ENCODE measurements around the gene PPP1R14C.
"Not testable (repeated sequence)": the region's sequence is repeated elsewhere in the genome, so short reads cannot be mapped to it uniquely, and the experiment has no call there.

Gene PPP1R14C

DNA sequence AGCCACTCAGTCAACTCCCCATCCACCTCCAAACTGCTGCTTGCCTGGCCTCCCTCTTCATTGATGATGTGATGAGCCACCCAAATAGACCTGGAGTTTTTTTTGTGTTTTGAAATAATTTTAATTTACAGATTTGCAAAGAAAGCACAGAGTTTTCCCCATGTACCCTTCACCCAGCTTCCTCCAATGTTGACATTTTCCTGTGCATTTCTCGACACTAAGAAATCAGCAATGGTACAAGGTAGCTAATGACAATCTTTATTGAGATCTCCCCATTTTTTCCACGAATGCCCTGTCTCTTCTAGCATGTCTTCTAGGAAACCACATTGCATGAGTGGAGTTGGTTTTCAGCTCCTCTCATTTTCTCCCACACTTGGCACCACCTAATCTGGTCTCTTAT, 30.1 kb downstream of the PPP1R14C start:
- DNase-seq, result no peak

DNA sequence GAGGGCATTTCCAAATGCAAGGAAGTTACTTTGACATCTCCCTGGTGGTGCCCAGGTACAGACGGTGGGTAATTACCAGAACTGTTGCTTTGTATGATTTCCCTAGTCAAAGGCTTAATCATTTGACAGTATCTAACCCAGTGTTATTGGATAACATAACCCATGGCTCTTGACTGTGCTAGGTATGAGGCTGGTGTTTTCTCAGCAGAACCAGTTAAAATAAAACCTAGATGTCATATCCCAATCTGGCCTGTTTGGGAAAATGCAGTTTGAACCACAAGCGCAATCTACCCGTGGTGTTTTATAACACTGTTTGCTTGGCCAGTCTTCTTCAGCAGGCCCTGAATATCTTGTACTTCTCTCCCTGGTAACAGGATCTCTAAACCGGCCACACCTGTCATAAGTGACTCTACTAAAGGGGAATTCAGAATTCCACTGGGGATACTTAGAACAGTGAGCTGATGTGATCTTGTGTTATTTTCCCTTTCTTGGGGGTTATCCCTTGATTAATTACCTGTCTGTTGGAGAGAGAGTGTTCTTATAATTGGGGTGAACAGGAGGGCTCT, 32.8 kb downstream of the PPP1R14C start:
- DNase-seq, result no peak

DNA sequence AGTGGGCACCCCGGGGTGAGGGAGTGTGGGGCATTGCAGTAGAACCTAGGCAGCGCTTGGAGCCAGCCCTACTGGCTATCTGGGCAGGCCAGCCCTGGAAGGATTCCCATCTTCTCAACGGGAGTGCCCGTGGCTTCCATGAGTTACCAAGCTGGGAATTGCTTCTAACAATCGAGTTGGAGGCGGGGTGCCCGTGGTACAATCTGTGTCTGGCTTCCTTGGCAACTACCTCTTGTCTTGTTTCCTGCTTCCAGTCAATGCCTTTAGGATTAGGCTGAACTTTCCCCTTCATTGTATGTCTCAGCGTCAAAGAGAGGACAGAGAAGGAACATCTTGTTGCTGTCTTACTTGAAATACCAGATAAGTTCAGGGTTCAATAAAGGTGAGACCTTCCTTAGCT, 33.3 kb downstream of the PPP1R14C start:
- no peak for DNase-seq

DNA sequence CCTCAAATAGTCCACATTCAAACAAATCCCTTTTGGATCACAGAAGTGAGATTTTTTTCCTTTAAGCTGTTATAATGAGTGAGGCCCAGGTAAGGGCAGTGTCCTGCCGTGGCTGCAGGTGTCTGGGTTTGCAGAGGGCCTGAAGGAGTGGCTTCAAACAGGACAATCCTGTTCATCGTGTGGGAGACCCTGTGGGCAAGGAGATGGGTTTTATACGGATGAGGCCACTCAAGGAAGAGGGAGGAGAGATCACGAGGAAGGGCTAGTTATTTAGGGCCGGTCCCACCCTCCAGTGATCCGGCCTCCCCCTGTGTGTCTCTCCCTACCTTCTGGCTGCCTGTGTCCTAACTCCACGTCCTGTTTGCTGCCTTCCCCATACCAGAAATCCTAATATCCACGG, 33.8 kb downstream of the PPP1R14C start:
- no peak for DNase-seq

DNA sequence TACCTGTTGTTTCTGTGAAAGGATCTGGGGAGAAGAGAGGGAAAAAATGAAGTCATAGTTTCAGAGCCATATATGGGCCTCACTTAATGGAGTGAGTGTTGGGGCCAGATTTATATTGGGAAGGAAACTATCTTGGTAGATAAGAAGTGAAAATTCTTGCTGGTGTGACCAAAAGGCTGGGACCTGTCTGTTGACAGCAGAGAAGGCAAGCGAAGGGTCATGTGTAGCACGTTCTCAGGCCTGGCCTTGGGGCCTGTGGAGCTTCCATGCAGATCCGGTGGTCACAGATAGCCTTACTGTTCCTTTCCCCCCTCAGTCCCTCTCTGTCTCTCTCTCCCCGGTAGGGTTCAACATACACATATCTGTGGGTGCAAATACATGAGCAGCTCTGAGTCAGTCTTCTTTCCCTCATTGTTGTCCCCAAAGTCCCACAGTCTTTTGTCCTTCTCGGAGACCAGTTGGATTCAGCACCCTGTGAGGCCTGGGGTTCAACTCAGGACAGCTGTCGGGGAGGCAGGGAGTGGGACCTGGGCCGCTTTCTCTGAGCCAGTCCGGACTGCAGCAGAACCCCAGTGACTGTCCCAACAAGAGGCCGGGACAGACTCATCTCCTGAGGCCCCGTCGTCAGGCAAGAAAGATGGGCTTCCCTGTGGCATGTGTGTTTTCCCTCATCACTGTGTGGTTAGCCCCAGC, 34.6 kb downstream of the PPP1R14C start:
- no peak for DNase-seq

DNA sequence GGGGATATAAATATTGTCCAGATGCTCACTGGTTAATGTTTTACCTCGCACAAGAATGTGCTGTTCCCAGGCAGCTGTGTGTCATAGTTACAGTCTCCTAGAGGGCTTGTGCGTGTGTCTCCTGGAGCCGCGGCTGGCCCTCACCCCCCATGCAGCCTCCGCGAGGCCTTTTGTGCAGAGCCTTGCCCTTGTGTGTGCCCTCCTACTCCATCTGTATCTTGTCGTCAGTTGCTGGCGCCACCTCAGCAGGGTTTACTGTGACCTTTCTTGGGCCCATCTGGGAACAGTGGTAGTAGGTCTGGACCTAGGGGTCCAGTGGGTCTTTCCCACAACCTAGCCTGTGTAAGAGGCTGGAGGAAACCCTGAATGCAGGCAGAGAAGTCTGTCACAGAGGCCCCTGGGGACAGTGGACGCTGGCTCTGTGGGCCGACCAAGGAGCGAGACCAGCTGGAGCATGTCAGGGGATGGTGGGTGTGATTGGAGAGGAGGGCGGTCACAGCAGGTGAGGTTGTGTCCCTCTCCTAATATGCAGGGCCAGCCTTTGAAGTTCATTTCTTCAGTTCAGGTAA, 35.2 kb downstream of the PPP1R14C start:
- DNase-seq, result no peak

DNA sequence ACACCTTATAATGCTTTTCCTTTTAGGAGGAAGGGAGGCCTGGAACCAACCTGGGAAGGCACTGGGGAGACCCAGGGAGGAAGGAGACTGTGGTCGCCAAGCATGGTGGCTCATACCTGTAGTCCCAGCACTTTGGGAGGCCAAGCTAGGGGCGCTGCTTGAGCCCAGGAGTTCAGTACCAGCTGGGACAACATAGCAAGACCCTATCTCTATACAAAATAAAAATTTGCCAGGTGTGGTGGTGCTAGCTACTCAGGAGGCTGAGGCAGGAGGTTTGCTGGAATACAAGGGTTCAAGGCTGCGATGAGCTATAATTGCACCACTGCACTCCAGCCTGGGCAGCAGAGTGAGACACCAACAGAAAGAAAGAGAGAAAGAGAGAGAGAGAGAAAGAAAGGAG, 36.2 kb downstream of the PPP1R14C start:
- DNase-seq, result no peak

DNA sequence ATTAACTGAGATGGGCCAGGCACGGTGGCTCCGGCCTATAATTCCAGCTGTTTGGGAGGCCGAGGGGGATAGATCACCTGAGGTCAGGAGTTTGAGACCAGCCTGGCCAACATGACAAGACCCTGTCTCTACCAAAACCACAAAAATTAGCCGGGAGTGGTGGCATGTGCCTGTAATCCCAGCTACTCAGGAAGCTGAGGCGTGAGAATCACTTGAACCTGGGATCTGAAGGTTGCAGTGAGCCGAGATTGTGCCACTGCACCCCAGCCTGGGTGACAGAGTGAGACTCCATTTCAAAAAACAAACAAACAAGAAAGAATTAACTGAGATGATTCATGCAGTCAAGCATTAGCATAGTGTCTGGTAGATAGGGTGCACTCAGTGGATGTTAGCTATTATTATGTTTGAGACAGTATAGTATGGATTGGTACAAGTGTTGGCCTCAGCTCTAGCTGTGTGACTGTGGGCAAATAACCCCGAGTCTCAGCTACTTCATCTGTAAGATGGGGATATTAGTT, 37.1 kb downstream of the PPP1R14C start:
- DNase-seq, result not testable (repeated sequence)

DNA sequence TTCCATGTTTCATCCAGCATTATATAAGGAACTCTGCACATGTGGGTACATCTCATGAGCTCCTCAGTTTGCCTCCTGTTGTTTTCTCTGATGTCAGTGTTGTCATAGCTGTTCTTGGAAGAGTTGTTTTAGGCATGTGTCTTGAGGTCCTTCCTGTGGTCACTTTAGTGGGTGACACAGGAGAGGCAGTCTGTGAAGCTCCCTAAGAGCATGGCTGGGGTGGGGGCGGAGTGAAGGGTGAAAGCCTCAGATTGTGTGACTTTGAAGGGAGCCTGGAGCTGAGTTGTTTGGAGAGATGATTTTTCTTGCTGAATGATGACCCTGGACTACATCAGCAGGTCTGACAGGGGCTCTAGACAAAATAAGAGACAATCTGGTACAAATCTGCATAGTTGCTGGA, 37.7 kb downstream of the PPP1R14C start:
- no peak for DNase-seq

DNA sequence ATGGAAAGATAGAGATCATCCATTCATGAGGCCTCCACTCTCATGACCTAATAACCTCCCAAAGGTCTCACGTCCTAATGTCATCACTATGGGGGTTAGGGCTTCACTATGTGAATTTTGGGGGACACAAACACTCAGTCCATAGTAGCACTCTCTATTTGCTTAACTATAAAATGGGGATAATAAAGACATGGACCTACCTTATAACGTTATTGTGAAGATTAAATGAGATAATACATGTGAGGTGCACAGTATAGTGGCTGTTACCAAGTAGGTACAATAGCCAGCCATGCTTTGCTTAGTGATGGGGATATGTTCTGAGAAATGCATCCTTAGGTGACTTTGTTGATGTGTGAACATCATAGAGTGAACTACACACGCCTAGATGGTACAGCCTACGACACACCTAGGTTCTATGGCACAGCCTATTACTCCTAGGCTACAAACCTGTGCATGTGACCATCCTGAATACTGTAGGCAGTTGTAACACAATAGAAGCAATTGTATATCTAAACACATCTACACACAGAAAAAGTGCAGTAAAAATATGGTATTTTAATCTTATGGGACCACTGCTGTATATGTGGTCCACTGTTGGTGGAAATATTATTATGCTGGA, 39.7 kb downstream of the PPP1R14C start:
- DNase-seq, result no peak

DNA sequence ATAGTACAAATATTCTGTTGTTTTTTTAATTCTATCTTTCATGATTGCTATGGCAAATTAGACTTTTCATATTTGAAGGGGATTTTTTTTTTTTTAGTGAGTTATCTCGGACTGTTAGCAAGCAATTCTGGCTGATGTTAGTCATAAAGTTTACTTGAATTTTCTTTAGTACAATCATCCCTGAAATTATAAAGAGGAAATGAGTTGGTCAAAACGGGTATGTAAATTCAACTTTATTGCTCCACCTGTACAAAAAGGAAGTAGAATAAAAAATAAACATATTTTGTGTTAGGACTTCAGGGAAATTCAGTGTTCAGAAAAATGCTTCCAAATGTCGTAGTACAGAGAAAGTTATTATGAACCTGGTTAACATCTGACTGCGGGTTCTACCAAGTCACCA, 40.3 kb downstream of the PPP1R14C start:
- no peak for DNase-seq

DNA sequence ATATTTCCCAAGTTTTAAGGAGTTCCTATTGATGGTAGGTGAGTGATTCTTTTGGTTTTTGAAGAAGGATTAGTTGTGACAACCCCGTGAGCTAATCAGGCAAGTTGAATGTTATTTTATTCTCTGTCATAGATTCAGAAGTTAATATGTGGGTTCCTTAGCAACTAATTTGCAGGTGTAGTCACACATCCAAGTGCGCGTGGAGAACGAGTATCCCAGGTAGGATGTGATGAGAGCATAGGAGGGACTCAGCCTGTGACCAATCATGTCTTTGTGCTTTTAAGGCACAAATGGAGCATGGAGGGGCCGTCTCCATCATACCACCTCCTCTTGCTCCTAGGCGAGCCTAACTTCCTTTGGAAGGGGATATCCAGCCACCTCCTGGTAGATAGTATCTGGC, 41.1 kb downstream of the PPP1R14C start:
- DNase-seq, result no peak

DNA sequence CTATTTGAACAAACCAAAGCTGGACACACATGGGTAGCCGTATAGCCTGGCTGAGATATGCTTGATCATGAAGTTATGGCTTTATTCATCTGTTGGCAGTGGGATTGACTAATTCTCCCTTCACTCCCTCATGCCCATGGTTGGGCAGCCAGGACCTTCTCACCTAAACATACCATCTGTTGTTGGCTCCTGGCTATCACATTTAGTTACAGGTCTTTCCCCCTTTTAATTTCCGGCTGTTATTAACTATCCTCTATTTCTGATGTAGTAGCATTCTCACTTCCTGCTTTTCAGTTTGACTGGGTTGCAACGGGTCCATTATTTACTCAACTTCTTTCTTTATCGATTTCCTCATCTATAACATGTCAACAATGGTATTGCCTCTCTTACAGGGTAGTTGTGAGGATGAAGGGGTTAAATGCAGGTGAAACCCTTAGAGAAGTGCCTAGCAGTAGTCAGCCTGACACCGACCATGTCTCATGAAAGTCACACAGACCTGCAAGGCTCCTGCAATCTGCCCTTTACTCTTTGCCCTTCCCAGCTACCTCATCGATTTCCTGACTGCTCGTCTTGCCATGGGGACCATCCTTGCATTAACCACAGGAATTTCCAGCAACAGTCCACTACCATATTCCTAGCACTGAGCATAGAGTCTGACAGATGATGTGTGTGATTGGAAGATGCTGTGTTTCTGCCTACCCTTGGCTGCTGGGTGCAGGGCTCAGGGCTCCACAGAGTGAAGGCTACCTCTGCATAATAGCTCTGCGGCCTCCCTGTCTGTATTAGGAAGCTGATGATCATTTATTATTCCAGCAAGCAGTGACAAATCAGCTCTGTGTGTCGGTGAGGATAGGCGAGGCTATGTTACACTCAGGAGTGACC, 42.2 kb downstream of the PPP1R14C start:
- no peak for DNase-seq

DNA sequence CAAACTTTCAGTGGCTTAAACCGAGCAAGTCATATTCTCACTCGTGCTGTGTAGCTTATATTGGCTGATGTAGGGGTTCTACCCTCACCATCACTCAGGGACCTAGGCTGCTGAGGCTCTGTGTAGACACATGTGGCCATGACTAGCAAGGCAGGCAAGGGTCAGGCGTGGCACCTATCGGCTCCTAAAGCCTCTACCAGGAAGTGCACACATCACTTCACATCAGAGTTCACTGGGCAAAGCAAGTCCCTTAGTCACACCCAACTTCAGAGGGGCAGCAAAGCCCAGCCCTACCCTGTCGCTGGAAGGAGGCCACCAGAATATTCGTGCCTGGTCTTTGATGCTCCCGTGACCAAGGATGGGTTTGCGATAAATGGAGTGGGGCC, 42.9 kb downstream of the PPP1R14C start:
- no peak for DNase-seq

DNA sequence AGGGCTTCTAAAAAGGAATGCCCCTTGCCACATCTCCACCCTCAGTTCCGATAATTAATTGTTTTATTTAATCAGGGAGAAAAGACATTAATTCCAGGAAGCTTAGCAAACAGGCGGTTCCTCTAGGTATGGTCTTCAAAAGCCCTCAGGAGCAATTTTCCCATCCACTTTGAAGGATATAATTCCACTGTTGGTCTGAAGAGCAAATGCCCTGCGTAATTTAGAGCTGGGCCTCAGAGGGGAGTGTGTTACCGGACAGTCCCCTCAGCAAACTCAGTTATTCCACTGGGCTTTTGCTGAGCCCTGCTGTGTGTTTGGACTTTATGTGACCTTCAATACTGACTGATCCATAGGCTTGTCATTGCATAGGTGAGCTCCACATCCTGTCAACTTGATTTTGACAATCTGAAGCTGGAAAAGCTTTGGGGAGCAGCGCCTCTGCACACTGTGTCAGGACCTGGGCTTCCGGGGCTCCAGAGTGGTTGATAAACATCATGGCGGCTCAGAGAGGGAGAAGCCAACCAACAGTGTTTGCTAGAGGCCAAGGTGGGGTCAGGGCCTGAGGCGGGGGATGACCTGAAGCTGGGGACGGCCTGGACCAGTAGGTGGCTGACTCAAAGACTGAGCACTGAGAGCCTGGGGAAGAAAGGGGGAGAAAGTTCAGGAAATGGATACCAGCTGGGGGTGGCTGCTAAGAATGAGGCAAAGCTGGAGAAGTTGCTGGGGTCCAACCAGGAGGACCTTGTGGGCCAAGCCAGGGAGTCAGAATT, 43.5 kb downstream of the PPP1R14C start:
- DNase-seq, result no peak

DNA sequence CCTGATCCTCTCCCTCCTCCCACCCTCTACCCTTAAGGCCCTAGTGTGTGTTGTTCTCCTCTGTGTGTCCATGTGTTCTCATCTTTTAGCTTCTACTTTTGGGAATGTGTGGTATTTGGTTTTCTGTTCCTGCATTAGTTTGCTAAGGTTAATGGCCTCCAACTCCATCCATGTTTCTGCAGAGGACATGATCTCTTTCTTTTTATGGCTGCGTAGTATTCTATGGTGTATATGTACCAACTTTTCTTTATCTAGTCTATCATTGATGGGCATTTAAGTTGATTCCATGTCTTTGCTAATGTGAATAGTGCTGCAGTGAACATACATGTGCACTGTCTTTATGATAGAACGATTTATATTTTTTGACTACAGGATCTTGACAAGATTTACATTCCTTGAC, 44.6 kb downstream of the PPP1R14C start:
- not testable (repeated sequence) for DNase-seq

DNA sequence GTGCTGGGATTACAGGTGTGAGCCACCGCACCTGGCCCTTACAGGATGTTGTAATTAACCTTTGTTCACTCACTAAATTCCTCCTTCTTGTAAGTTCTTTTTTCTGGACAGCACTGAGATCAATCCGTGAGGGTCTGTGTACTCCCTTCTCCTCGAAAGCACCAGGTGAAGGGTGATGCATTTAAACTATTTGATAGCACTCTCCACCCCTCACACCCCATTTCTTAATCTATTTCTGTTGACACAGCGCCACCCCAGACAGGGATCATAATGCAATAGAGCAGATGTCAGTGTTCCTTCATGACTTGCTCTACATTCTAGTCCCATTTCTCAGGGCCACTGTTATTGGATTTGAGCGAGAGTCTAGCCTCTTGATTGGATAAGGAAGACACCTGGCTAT, 46.3 kb downstream of the PPP1R14C start:
- no peak for DNase-seq

DNA sequence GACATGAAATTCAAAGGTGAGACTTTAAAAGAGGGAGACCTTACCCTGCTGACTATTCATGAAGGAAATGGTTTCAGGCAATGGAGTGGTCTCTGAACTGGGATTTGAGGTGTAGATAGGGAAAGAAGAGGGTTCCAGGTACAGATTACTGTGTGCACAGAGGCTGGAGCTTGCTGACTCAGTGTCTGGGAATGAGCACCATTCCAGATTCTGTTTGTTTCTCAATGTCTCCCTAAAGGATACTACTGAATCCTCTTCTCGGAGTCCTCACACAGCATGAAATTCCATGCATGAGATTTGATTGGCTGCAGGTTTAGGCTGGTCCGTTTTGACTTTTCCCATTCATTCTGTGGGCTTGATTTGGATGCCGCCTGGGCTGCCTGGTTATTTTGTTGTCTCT, 49.0 kb downstream of the PPP1R14C start:
- no peak for DNase-seq

DNA sequence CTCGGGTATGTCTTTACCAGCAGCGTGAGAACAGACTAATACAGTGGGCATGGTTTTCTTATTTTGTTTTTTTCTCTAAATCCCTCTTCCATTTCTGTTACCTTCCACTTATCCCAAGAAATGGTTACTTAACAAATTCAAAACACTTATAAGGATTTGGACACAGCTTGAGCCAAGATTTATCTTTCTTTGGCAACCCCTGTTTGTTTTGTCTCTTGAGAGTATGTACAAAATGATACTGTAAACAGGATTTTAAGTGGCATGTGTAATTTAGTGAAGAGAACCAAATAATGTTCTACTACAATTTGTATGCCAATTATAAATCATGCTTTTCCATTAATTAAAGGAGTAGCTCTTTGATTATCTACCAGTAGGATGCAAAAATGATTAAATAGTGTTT, 51.4 kb downstream of the PPP1R14C start:
- DNase-seq, result no peak

DNA sequence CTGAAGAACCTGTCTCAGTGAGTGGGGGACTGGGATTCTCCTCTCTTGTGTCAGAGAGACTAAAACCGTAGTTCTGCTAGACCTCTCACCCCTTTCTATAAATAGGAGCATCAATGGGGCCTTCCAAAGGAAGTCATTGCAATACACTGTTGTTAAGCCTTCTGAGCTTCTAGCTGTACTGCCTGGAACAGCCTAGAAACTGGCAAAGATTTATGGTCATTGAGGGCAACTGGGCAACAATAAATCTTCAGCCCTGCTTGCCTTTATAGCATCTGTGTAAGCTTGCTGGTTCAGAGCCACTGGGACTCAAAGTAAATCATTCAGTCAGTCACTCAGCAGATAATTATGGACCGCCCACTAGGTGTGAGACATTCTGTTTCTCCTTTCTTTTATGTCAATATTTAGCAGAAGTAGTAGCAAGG, 53.2 kb downstream of the PPP1R14C start:
- no peak for DNase-seq

DNA sequence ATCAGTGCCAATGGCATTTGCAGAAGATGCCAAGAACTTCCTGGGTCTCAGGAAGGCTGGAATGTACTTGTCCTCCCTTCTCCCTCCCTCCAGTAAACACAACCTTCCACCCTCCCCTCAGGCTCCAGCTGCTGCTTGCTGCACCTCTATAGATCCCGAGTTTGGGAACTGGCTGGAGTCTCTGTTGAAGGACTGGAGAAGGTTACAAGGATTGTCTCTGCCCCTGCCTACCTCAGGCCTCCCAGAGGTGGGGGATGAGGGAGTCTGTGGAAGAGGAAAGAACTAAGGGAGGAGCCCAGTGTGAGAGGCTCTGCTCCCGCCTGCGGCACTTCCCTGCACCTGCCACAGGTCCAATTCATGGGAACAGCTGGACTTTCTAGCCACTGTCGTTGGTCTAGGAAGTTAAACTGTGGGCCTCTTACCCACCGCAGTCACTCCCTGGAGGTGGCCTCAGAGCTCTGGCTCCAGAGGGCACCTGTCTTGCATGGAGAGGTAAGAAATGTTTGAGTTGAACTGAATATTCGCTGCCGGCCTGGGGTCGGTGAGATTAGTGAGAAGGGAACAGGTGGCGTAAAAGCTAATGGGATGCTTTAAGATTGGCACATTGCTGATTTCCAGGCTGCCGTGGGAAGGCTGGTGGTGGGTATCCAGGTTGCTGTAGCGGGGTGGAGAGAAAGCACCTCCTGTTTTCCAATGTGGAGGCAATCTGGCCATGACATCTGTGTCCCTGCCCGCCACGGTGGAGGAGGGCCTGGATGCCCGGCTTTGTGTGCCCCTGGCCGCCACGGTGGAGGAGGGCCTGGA, 54.3 kb downstream of the PPP1R14C start:
- no peak for DNase-seq

All from T1000 (cell line).